ENCODE measurements around the gene ETDA. TPM values are rescaled to one million over a fixed set of nuclear protein-coding genes. Genes with fewer than 3 reads are reported as not detected.
"Not testable (repeated sequence)": the region's sequence is repeated elsewhere in the genome, so short reads cannot be mapped to it uniquely, and the experiment has no call there.

Gene ETDA
- polyA plus RNA-seq (2013, experiment 1 of 2; ENCODE audit: insufficient read length), result not detected
- polyA plus RNA-seq (2013, experiment 2 of 2; ENCODE audit: insufficient read length), result not detected

- DNase-seq, result not testable (repeated sequence)
These were observed at the start of gene ETDA for GRCh38 chrX:135252011-135252518. ETDA (plus strand) TSS chrX:135252061; CDS start chrX:135253277, 1,216 bp downstream.

GRCh38 chrX:135206427-135206826 is 45.4 kb upstream of the ETDA start:
- not testable (repeated sequence) for DNase-seq

GRCh38 chrX:135213200-135213844 is 38.5 kb upstream of the ETDA start:
- no peak for DNase-seq

- not testable (repeated sequence) for DNase-seq
These were observed 5.9 kb upstream of the ETDA start for GRCh38 chrX:135245989-135246388.

GRCh38 chrX:135256087-135256684 is 4.3 kb downstream of the ETDA start:
- DNase-seq, result not testable (repeated sequence)

- no peak for DNase-seq
These were observed 5.1 kb downstream of the ETDA start for GRCh38 chrX:135256923-135257322.

GRCh38 chrX:135257469-135257868 is 5.6 kb downstream of the ETDA start:
- DNase-seq, result no peak

GRCh38 chrX:135260976-135261375 is 9.1 kb downstream of the ETDA start:
- not testable (repeated sequence) for DNase-seq

GRCh38 chrX:135263376-135263775 is 11.5 kb downstream of the ETDA start:
- DNase-seq, result not testable (repeated sequence)

GRCh38 chrX:135264206-135264605 is 12.3 kb downstream of the ETDA start:
- DNase-seq, result no peak

GRCh38 chrX:135273162-135273561 is 21.3 kb downstream of the ETDA start:
- DNase-seq, result no peak

GRCh38 chrX:135275973-135276372 is 24.1 kb downstream of the ETDA start:
- no peak for DNase-seq

GRCh38 chrX:135287266-135287823 is 35.5 kb downstream of the ETDA start:
- DNase-seq, result no peak

GRCh38 chrX:135295238-135295943 is 43.5 kb downstream of the ETDA start:
- DNase-seq, result peak; percentile 35

- no peak for DNase-seq
These were observed 44.1 kb downstream of the ETDA start for GRCh38 chrX:135295944-135296305.

GRCh38 chrX:135302269-135302873 is 50.5 kb downstream of the ETDA start:
- DNase-seq, result no peak

Measured in fibroblast of skin of abdomen (primary cell).